ENCODE data around the gene SETD2.

GRCh38 chr3:47098910-47099309, 65.0 kb downstream of the SETD2 start:
- TF ChIP-seq CTCF (IDR thresholded peaks at IDR 0.05; ENCODE audit: low read length) (no peak), EZH2 (IDR thresholded peaks at IDR 0.05; ENCODE audit: borderline replicate concordance, low read length) (no peak)

All from OCI-LY1 (cell line).